Measurements from ENCODE around the gene WDR5.

Gene WDR5

DNA sequence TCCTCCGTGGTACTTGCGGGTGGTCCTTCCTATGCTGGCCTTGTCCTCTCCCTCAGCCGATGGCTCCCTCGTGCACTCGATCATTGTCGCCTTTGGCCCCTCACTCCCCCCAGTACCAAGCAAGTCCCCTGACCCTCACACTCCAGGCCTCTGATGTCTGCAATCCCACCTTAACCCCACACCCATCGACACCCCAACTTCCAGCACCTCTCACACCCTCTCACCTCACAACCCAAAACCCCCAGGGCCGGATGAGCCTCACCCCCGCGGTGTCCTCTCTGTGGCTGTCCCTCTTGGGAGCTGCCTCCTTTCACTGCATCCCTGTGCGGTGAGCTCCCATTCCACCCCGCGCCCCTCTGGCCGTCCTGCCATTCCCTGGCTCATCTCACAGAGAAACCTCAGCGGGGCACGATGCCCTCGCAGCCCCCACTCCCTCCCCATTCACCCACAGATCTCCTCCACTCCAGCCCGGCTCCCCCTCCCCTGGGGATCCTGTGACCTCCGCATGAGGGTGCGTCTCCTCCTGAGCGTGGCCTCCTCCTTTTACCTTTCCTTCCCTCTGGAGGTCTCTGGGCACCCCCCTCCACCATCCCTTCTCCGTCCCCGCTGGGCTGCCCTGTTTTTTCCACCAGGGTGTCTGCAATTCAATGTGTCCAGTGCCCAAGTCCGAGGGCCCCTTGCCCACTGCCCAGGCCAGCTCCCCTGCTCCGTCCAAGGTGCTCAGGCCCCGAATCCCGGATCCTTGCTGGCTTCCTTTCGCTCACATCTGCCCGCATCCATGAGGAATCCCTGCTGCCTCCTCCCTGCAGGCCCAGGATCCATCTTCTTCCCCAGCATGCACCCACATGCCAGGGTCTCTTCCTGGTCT lies 44.3 kb downstream of the WDR5 start:
- H3K9me3 Mint-ChIP-seq, result peaks cover 6% of the 10 kb centered on the region
- H3K27me3 Mint-ChIP-seq, result no peaks in the 10 kb centered on the region
- no peaks in the 10 kb centered on the region for H3K36me3 Mint-ChIP-seq (ENCODE audit: low read depth)
- H3K27ac Mint-ChIP-seq, result no peak overlapping the region
- no peak overlapping the region for H3K4me3 Mint-ChIP-seq
- peaks cover 24% of the 10 kb centered on the region for H3K4me1 Mint-ChIP-seq (ENCODE audit: low read depth)

DNA sequence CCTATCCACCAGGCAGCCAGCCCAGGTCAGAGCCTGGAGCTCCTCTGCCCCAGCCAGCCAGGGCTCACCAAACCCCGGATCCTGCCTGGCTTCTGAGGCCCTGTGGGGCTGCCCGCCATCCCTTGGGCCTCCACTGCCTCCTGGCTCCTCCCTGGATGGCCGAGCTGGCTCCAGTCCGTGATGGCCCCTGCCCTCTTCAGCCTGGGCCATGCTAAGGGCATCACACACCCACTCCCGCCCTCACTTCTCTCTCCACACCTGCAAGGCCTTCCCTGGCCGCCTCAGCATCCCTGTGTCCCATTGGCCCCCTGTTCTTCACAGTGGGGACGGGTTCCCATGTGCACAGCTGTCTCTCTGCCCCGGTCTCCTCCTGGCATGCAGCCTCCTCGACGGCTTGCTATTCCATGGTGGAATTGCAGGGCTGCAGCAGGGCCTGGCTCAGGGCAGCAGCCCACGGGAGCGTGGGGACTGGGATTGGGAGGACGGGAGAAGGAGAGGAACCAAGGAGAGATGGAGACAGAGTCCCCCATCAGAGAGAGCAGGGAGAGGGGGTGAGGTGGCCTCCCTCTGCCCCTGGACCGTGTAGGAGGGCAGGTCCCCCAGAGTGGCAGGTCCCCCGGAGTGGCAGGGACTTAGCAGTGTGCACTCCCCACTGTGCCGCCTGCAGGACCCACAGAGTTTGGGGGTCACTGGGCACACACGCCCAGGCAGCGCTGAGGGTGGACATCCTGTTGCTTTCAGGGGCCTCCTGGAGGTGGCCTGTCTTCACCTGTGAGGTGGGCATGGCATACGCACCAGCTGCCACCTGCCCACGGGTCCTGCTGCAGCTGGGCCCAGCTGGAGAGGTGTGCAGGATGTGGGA lies 45.1 kb downstream of the WDR5 start:
- Mint-ChIP-seq H3K27me3 (no peaks in the 10 kb centered on the region), H3K27ac (no peak overlapping the region), H3K9me3 (peaks cover 6% of the 10 kb centered on the region), H3K4me3 (no peak overlapping the region), H3K4me1 (ENCODE audit: low read depth) (peaks cover 31% of the 10 kb centered on the region), H3K36me3 (ENCODE audit: low read depth) (no peaks in the 10 kb centered on the region)

DNA sequence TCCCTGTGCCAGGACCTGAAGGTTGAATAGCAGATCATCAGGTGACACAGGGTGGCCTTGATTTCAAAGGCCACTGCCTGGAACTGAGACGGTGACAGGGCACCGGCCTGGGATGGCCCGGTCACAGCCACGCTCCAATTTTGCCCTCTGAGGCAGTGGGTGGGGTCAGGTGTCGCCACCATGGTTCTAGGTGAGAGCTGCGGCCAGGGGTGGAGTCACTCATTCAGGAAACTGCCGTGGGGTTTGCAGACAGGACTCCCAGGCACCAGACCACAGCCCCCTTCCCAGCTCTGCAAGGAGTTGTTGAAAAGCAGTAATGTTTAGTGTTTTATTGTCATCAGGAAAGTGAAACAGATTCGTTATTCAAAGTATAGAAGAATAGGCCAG lies 45.8 kb downstream of the WDR5 start:
- Mint-ChIP-seq H3K4me3 (no peak overlapping the region), H3K27me3 (peaks cover 3% of the 10 kb centered on the region), H3K36me3 (ENCODE audit: low read depth) (no peaks in the 10 kb centered on the region), H3K27ac (no peak overlapping the region), H3K4me1 (ENCODE audit: low read depth) (peaks cover 38% of the 10 kb centered on the region), H3K9me3 (peaks cover 6% of the 10 kb centered on the region)

DNA sequence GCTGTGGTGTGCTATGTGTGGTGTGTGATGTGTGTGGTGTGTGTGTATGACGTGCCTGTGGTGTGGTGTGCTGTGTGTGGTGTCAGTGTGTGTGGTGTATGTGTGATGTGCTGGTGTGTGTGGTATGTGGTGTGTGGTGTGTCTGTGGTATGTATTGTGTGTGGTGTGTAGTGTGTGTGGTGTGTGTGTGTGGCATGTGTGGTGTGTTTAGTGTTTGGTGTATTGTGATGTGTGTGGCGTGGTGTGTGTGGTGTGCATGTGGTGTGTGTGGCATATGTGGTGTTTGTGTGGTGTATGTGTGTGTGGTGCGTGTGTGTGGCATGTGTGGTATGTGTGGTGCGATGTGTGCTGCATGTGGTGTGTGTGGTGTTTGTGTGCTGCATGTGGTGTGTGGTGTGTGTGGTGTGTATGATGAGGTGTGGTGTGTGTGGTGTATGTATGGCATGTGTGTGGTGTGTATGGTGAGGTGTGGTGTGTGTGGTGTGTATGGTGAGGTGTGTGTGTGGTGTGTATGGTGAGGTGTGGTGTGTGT lies 46.7 kb downstream of the WDR5 start:
- Mint-ChIP-seq H3K36me3 (ENCODE audit: low read depth) (no peaks in the 10 kb centered on the region), H3K9me3 (peaks cover 6% of the 10 kb centered on the region), H3K27me3 (peaks cover 3% of the 10 kb centered on the region), H3K4me1 (ENCODE audit: low read depth) (peaks cover 38% of the 10 kb centered on the region), H3K27ac (peak overlapping the region; percentile 55), H3K4me3 (peak overlapping the region; percentile 4)

GRCh38 chr9:134185536-134186011 lies 49.7 kb downstream of the WDR5 start:
- Mint-ChIP-seq H3K4me3 (no peak overlapping the region), H3K36me3 (ENCODE audit: low read depth) (no peaks in the 10 kb centered on the region), H3K27me3 (peaks cover 3% of the 10 kb centered on the region), H3K4me1 (ENCODE audit: low read depth) (peaks cover 32% of the 10 kb centered on the region), H3K27ac (peak overlapping the region; percentile 66), H3K9me3 (peaks cover 6% of the 10 kb centered on the region)

- Mint-ChIP-seq H3K4me1 (ENCODE audit: low read depth) (peaks cover 26% of the 10 kb centered on the region), H3K36me3 (ENCODE audit: low read depth) (no peaks in the 10 kb centered on the region), H3K27ac (peak overlapping the region; percentile 45), H3K4me3 (no peak overlapping the region), H3K9me3 (peaks cover 6% of the 10 kb centered on the region), H3K27me3 (peaks cover 3% of the 10 kb centered on the region)
These were observed 50.7 kb downstream of the WDR5 start for GRCh38 chr9:134186471-134187109.

- Mint-ChIP-seq H3K4me1 (ENCODE audit: low read depth) (peaks cover 21% of the 10 kb centered on the region), H3K36me3 (ENCODE audit: low read depth) (no peaks in the 10 kb centered on the region), H3K9me3 (peaks cover 6% of the 10 kb centered on the region), H3K4me3 (no peak overlapping the region), H3K27me3 (peaks cover 3% of the 10 kb centered on the region), H3K27ac (no peak overlapping the region)
These were observed 51.2 kb downstream of the WDR5 start for GRCh38 chr9:134187110-134187531.

GRCh38 chr9:134187891-134188385 lies 52.1 kb downstream of the WDR5 start:
- H3K4me3 Mint-ChIP-seq, result no peak overlapping the region
- H3K9me3 Mint-ChIP-seq, result no peaks in the 10 kb centered on the region
- H3K27ac Mint-ChIP-seq, result no peak overlapping the region

GRCh38 chr9:134188386-134189144 lies 52.7 kb downstream of the WDR5 start:
- no peaks in the 10 kb centered on the region for H3K9me3 Mint-ChIP-seq
- no peak overlapping the region for H3K4me3 Mint-ChIP-seq
- H3K27ac Mint-ChIP-seq, result no peak overlapping the region
- peaks cover 3% of the 10 kb centered on the region for H3K27me3 Mint-ChIP-seq
- H3K4me1 Mint-ChIP-seq (ENCODE audit: low read depth), result peaks cover 13% of the 10 kb centered on the region
- no peaks in the 10 kb centered on the region for H3K36me3 Mint-ChIP-seq (ENCODE audit: low read depth)

More at GRCh38 chr9:134187891-134188385, 52.1 kb downstream of the WDR5 start:
- Mint-ChIP-seq H3K27me3 (peaks cover 3% of the 10 kb centered on the region), H3K4me1 (ENCODE audit: low read depth) (peaks cover 13% of the 10 kb centered on the region), H3K36me3 (ENCODE audit: low read depth) (no peaks in the 10 kb centered on the region)

DNA sequence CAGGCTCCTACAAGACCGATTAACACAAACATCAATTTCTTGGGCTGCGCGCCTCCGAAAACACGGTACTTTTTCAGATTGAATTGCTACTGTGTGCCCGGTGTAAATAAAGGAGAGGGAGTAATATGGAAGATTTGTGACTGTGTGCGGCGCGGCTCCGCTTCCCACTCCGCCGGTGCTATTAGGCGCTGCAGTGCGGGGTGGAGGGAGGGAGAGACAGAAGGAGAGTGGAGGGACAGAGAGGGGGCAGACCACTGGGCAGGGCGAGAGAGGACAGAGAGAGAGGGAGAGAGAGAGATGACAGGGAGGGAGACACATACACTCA lies 53.2 kb downstream of the WDR5 start:
- no peak overlapping the region for H3K27ac Mint-ChIP-seq
- peaks cover 3% of the 10 kb centered on the region for H3K27me3 Mint-ChIP-seq
- H3K4me1 Mint-ChIP-seq (ENCODE audit: low read depth), result peaks cover 13% of the 10 kb centered on the region

GRCh38 chr9:134189470-134190231 lies 53.8 kb downstream of the WDR5 start:
- Mint-ChIP-seq H3K4me1 (ENCODE audit: low read depth) (peaks cover 13% of the 10 kb centered on the region), H3K27me3 (peaks cover 3% of the 10 kb centered on the region)

More for the DNA sequence above, 53.2 kb downstream of the WDR5 start:
- Mint-ChIP-seq H3K4me3 (no peak overlapping the region), H3K36me3 (ENCODE audit: low read depth) (no peaks in the 10 kb centered on the region), H3K9me3 (no peaks in the 10 kb centered on the region)

GRCh38 chr9:134190232-134191121 lies 54.6 kb downstream of the WDR5 start:
- Mint-ChIP-seq H3K27ac (no peak overlapping the region), H3K4me3 (no peak overlapping the region), H3K4me1 (ENCODE audit: low read depth) (peaks cover 16% of the 10 kb centered on the region), H3K36me3 (ENCODE audit: low read depth) (no peaks in the 10 kb centered on the region), H3K27me3 (peaks cover 3% of the 10 kb centered on the region), H3K9me3 (no peaks in the 10 kb centered on the region)

More at GRCh38 chr9:134189470-134190231, 53.8 kb downstream of the WDR5 start:
- H3K4me3 Mint-ChIP-seq, result no peak overlapping the region
- H3K36me3 Mint-ChIP-seq (ENCODE audit: low read depth), result no peaks in the 10 kb centered on the region
- H3K9me3 Mint-ChIP-seq, result no peaks in the 10 kb centered on the region
- no peak overlapping the region for H3K27ac Mint-ChIP-seq

All from stimulated activated naive CD8-positive, alpha-beta T cell treated with anti-CD3 and anti-CD28 coated beads, Interleukin-15, Interleukin-2, amounts not matched to agents 100 ng/mL and 50 ng/mL, for 24 hours (primary cell).